ENCODE data around the gene SCFD2. TPM values are rescaled to one million over a fixed set of nuclear protein-coding genes. Genes with fewer than 3 reads are reported as not detected.

Gene SCFD2
- polyA plus RNA-seq, 2 donors = 4.8 to 8.2 TPM

GRCh38 chr4:53367721-53368120 is 1.9 kb upstream of the SCFD2 start:
- Histone ChIP-seq H3K4me1 (ENCODE audit: control insufficient read depth in 2 of 2, insufficient read depth in 2 of 2, low read length in 1 of 2) (peaks cover 0 to 3% of the 10 kb centered on the region in 2 donors), H3K9me3 (ENCODE audit: control insufficient read depth in 2 of 2, insufficient read depth in 1 of 2, low read depth in 1 of 2, low read length in 1 of 2) (no peaks in the 10 kb centered on the region), H3K27ac (ENCODE audit: low read depth in 2 of 2, low read length in 1 of 2) (no peak overlapping the region), H3K4me3 (ENCODE audit: low read depth in 1 of 2, low read length in 2 of 2) (no peak overlapping the region), H3K27me3 (ENCODE audit: control insufficient read depth in 1 of 2, insufficient read depth in 2 of 2, low read length in 2 of 2) (no peaks in the 10 kb centered on the region), H3K36me3 (ENCODE audit: control insufficient read depth in 2 of 2, insufficient read depth in 2 of 2, low read length in 1 of 2) (no peaks in the 10 kb centered on the region)
- WGBS, 2 donors = 69 to 74% methylated on average over 2 of the region's 2 CpGs

DNA sequence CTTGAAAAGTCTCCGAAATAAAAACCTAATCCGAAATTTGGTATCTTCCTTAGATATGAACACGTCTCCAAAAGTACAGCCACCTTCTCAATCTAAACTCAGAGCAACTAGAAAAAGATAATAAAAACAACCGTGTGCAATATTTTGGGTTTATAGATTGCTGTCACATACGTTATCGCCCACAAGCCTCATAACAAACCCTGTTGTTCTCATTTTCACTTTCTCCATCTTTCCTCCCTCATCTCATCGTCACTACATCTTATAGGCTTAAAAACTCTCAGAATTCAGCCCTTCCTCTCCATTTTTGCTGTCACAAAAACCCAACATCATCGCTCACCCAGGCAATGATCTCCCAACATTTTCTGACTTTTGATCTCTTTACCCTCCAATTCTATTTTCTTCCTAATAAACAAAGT is 448 bp upstream of the SCFD2 start:
- no peak overlapping the region for H3K27ac ChIP-seq (ENCODE audit: low read depth in 2 of 2, low read length in 1 of 2)
- 15 to 17% methylated on average over 8 of the region's 8 CpGs for WGBS, 2 donors
- H3K9me3 ChIP-seq (ENCODE audit: control insufficient read depth in 2 of 2, insufficient read depth in 1 of 2, low read depth in 1 of 2, low read length in 1 of 2) = no peaks in the 10 kb centered on the region
- H3K36me3 ChIP-seq (ENCODE audit: control insufficient read depth in 2 of 2, insufficient read depth in 2 of 2, low read length in 1 of 2) = no peaks in the 10 kb centered on the region
- peak overlapping the region; percentile 96 to 99 for H3K4me3 ChIP-seq (ENCODE audit: low read depth in 1 of 2, low read length in 2 of 2)
- peaks cover 3% of the 10 kb centered on the region in 2 donors for H3K4me1 ChIP-seq (ENCODE audit: control insufficient read depth in 2 of 2, insufficient read depth in 2 of 2, low read length in 1 of 2)
- no peaks in the 10 kb centered on the region for H3K27me3 ChIP-seq (ENCODE audit: control insufficient read depth in 1 of 2, insufficient read depth in 2 of 2, low read length in 2 of 2)

- WGBS, 2 donors = 0 to 1% methylated on average over 8 of the region's 8 CpGs
- Histone ChIP-seq H3K27ac (ENCODE audit: low read depth in 2 of 2, low read length in 1 of 2) (no peak overlapping the region), H3K9me3 (ENCODE audit: control insufficient read depth in 2 of 2, insufficient read depth in 1 of 2, low read depth in 1 of 2, low read length in 1 of 2) (no peaks in the 10 kb centered on the region), H3K27me3 (ENCODE audit: control insufficient read depth in 1 of 2, insufficient read depth in 2 of 2, low read length in 2 of 2) (no peaks in the 10 kb centered on the region), H3K36me3 (ENCODE audit: control insufficient read depth in 2 of 2, insufficient read depth in 2 of 2, low read length in 1 of 2) (no peaks in the 10 kb centered on the region), H3K4me1 (ENCODE audit: control insufficient read depth in 2 of 2, insufficient read depth in 2 of 2, low read length in 1 of 2) (peaks cover 3% of the 10 kb centered on the region in 2 donors), H3K4me3 (ENCODE audit: low read depth in 1 of 2, low read length in 2 of 2) (peak overlapping the region; percentile 96 to 99)
These were observed 758 bp downstream of the SCFD2 start for GRCh38 chr4:53365121-53365485.

DNA sequence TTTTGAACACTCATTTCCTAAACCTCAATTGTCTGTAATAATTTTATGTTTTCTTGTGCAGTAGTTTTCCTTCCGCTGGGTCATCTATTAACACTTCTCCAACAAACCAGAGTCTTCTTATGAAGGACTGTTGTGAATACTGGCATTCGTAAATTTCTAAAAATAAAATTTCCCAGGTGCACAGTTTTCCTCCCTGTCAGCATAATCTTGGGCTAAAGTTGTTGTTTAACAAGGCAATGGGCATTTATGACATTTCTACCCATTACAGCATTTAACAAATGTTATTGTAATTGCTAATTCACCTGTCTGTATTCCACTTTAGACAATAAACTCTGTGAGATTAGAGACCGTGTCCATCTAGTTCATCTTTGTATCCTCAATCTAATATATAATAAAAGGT is 1.2 kb downstream of the SCFD2 start:
- no peaks in the 10 kb centered on the region for H3K27me3 ChIP-seq (ENCODE audit: control insufficient read depth in 1 of 2, insufficient read depth in 2 of 2, low read length in 2 of 2)
- peaks cover 3% of the 10 kb centered on the region in 2 donors for H3K4me1 ChIP-seq (ENCODE audit: control insufficient read depth in 2 of 2, insufficient read depth in 2 of 2, low read length in 1 of 2)
- WGBS, 2 donors = 32 to 43% methylated on average over 3 of the region's 3 CpGs
- peak overlapping the region in 1 of 2 donors; percentile 99 for H3K4me3 ChIP-seq (ENCODE audit: low read depth in 1 of 2, low read length in 2 of 2)
- H3K9me3 ChIP-seq (ENCODE audit: control insufficient read depth in 2 of 2, insufficient read depth in 1 of 2, low read depth in 1 of 2, low read length in 1 of 2) = no peaks in the 10 kb centered on the region
- H3K27ac ChIP-seq (ENCODE audit: low read depth in 2 of 2, low read length in 1 of 2) = no peak overlapping the region
- no peaks in the 10 kb centered on the region for H3K36me3 ChIP-seq (ENCODE audit: control insufficient read depth in 2 of 2, insufficient read depth in 2 of 2, low read length in 1 of 2)

DNA sequence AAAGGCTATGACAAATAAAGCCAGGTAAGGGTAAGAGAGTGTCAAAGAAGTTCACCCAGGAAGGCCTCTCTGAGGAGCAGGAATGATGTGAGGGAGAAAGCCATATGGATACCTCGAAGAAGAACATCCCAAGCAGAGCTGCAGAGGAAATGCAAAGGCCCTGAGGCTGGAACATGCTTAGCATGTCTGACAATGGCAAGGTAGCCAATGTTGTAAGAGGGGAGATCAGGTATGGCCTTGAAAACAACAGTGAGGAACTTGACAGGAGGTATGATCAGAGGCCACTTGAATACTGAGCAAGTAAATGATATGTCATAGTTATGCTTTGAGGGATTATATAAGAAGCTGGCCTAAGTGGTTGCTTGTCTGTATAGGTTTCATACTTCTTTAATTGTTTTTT is 3.8 kb downstream of the SCFD2 start:
- Histone ChIP-seq H3K4me3 (ENCODE audit: low read depth in 1 of 2, low read length in 2 of 2) (no peak overlapping the region), H3K9me3 (ENCODE audit: control insufficient read depth in 2 of 2, insufficient read depth in 1 of 2, low read depth in 1 of 2, low read length in 1 of 2) (no peaks in the 10 kb centered on the region), H3K27me3 (ENCODE audit: control insufficient read depth in 1 of 2, insufficient read depth in 2 of 2, low read length in 2 of 2) (no peaks in the 10 kb centered on the region), H3K36me3 (ENCODE audit: control insufficient read depth in 2 of 2, insufficient read depth in 2 of 2, low read length in 1 of 2) (no peaks in the 10 kb centered on the region), H3K27ac (ENCODE audit: low read depth in 2 of 2, low read length in 1 of 2) (no peak overlapping the region), H3K4me1 (ENCODE audit: control insufficient read depth in 2 of 2, insufficient read depth in 2 of 2, low read length in 1 of 2) (peaks cover 3% of the 10 kb centered on the region in 2 donors)
- 94 to 97% methylated on average over 1 of the region's 1 CpG for WGBS, 2 donors

DNA sequence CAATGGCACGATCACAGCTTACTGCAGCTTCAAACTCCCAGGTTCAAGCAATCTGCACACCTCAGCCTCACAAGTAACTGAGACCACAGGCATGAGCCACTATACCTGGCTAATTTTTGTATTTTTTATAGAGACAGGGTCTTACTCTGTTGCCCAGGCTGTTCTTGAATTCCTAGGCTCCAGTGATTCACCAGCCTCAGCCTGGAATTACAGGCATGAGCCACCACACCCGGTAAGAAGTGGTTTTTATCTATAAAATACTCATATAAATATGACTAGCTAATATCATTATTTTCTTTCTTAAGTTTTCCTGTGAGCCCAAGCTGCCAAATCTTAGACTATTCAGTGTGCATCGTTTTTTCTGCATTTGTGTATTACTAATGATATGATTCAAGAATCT is 4.4 kb downstream of the SCFD2 start:
- Histone ChIP-seq H3K9me3 (ENCODE audit: control insufficient read depth in 2 of 2, insufficient read depth in 1 of 2, low read depth in 1 of 2, low read length in 1 of 2) (no peaks in the 10 kb centered on the region), H3K4me1 (ENCODE audit: control insufficient read depth in 2 of 2, insufficient read depth in 2 of 2, low read length in 1 of 2) (peaks cover 3% of the 10 kb centered on the region in 2 donors), H3K27me3 (ENCODE audit: control insufficient read depth in 1 of 2, insufficient read depth in 2 of 2, low read length in 2 of 2) (no peaks in the 10 kb centered on the region), H3K27ac (ENCODE audit: low read depth in 2 of 2, low read length in 1 of 2) (no peak overlapping the region), H3K4me3 (ENCODE audit: low read depth in 1 of 2, low read length in 2 of 2) (no peak overlapping the region), H3K36me3 (ENCODE audit: control insufficient read depth in 2 of 2, insufficient read depth in 2 of 2, low read length in 1 of 2) (no peaks in the 10 kb centered on the region)
- WGBS, 2 donors = 76% methylated on average over 3 of the region's 3 CpGs

GRCh38 chr4:53355930-53356521 is 9.8 kb downstream of the SCFD2 start:
- Histone ChIP-seq H3K27me3 (ENCODE audit: control insufficient read depth in 1 of 2, insufficient read depth in 2 of 2, low read length in 2 of 2) (no peaks in the 10 kb centered on the region), H3K27ac (ENCODE audit: low read depth in 2 of 2, low read length in 1 of 2) (no peak overlapping the region), H3K4me3 (ENCODE audit: low read depth in 1 of 2, low read length in 2 of 2) (no peak overlapping the region), H3K36me3 (ENCODE audit: control insufficient read depth in 2 of 2, insufficient read depth in 2 of 2, low read length in 1 of 2) (no peaks in the 10 kb centered on the region), H3K9me3 (ENCODE audit: control insufficient read depth in 2 of 2, insufficient read depth in 1 of 2, low read depth in 1 of 2, low read length in 1 of 2) (no peaks in the 10 kb centered on the region), H3K4me1 (ENCODE audit: control insufficient read depth in 2 of 2, insufficient read depth in 2 of 2, low read length in 1 of 2) (no peaks in the 10 kb centered on the region)

- Histone ChIP-seq H3K27ac (ENCODE audit: low read depth in 2 of 2, low read length in 1 of 2) (no peak overlapping the region), H3K4me3 (ENCODE audit: low read depth in 1 of 2, low read length in 2 of 2) (no peak overlapping the region)
- 95 to 96% methylated on average over 32 of the region's 32 CpGs for WGBS, 2 donors
These were observed 11.7 kb downstream of the SCFD2 start for GRCh38 chr4:53354012-53354722.

GRCh38 chr4:53349091-53349491 is 16.8 kb downstream of the SCFD2 start:
- Histone ChIP-seq H3K4me1 (ENCODE audit: control insufficient read depth in 2 of 2, insufficient read depth in 2 of 2, low read length in 1 of 2) (peaks cover 0 to 4% of the 10 kb centered on the region in 2 donors), H3K9me3 (ENCODE audit: control insufficient read depth in 2 of 2, insufficient read depth in 1 of 2, low read depth in 1 of 2, low read length in 1 of 2) (no peaks in the 10 kb centered on the region), H3K4me3 (ENCODE audit: low read depth in 1 of 2, low read length in 2 of 2) (no peak overlapping the region), H3K36me3 (ENCODE audit: control insufficient read depth in 2 of 2, insufficient read depth in 2 of 2, low read length in 1 of 2) (peaks cover 0 to 3% of the 10 kb centered on the region in 2 donors), H3K27me3 (ENCODE audit: control insufficient read depth in 1 of 2, insufficient read depth in 2 of 2, low read length in 2 of 2) (no peaks in the 10 kb centered on the region), H3K27ac (ENCODE audit: low read depth in 2 of 2, low read length in 1 of 2) (no peak overlapping the region)
- WGBS, 2 donors = 79 to 83% methylated on average over 4 of the region's 4 CpGs

More at GRCh38 chr4:53354012-53354722, 11.7 kb downstream of the SCFD2 start:
- H3K36me3 ChIP-seq (ENCODE audit: control insufficient read depth in 2 of 2, insufficient read depth in 2 of 2, low read length in 1 of 2) = no peaks in the 10 kb centered on the region
- no peaks in the 10 kb centered on the region for H3K27me3 ChIP-seq (ENCODE audit: control insufficient read depth in 1 of 2, insufficient read depth in 2 of 2, low read length in 2 of 2)
- H3K4me1 ChIP-seq (ENCODE audit: control insufficient read depth in 2 of 2, insufficient read depth in 2 of 2, low read length in 1 of 2) = no peaks in the 10 kb centered on the region
- no peaks in the 10 kb centered on the region for H3K9me3 ChIP-seq (ENCODE audit: control insufficient read depth in 2 of 2, insufficient read depth in 1 of 2, low read depth in 1 of 2, low read length in 1 of 2)

- peaks cover 0 to 4% of the 10 kb centered on the region in 2 donors for H3K4me1 ChIP-seq (ENCODE audit: control insufficient read depth in 2 of 2, insufficient read depth in 2 of 2, low read length in 1 of 2)
- 53 to 56% methylated on average over 1 of the region's 1 CpG for WGBS, 2 donors
These were observed 17.8 kb downstream of the SCFD2 start for GRCh38 chr4:53348046-53348445.

More at GRCh38 chr4:53348046-53348445, 17.8 kb downstream of the SCFD2 start:
- peaks cover 0 to 3% of the 10 kb centered on the region in 2 donors for H3K36me3 ChIP-seq (ENCODE audit: control insufficient read depth in 2 of 2, insufficient read depth in 2 of 2, low read length in 1 of 2)
- no peak overlapping the region for H3K27ac ChIP-seq (ENCODE audit: low read depth in 2 of 2, low read length in 1 of 2)
- no peaks in the 10 kb centered on the region for H3K9me3 ChIP-seq (ENCODE audit: control insufficient read depth in 2 of 2, insufficient read depth in 1 of 2, low read depth in 1 of 2, low read length in 1 of 2)
- H3K4me3 ChIP-seq (ENCODE audit: low read depth in 1 of 2, low read length in 2 of 2) = no peak overlapping the region
- H3K27me3 ChIP-seq (ENCODE audit: control insufficient read depth in 1 of 2, insufficient read depth in 2 of 2, low read length in 2 of 2) = no peaks in the 10 kb centered on the region

Data from esophagus (tissue), 2 donors.